ENCODE data around the gene C1QTNF9.
"Not testable (repeated sequence)": the region's sequence is repeated elsewhere in the genome, so short reads cannot be mapped to it uniquely, and the experiment has no call there.

The C1QTNF9 gene

GRCh38 chr13:24323036-24323738, 13.8 kb downstream of the C1QTNF9 start:
- DNase-seq (ENCODE audit: low read depth in 2 of 2) = no peak

- DNase-seq (ENCODE audit: low read depth in 2 of 2) = no peak
Observed at GRCh38 chr13:24323739-24324075, 14.3 kb downstream of the C1QTNF9 start.

- DNase-seq (ENCODE audit: low read depth in 2 of 2) = not testable (repeated sequence)
Observed at GRCh38 chr13:24327598-24327997, 18.2 kb downstream of the C1QTNF9 start.

- DNase-seq (ENCODE audit: low read depth in 2 of 2) = no peak
Observed at GRCh38 chr13:24328145-24328544, 18.8 kb downstream of the C1QTNF9 start.

GRCh38 chr13:24338721-24339120, 29.3 kb downstream of the C1QTNF9 start:
- no peak for DNase-seq (ENCODE audit: low read depth in 2 of 2)

- no peak for DNase-seq (ENCODE audit: low read depth in 2 of 2)
Observed at GRCh38 chr13:24339937-24340607, 30.7 kb downstream of the C1QTNF9 start.

- DNase-seq (ENCODE audit: low read depth in 2 of 2) = no peak
Observed at GRCh38 chr13:24340608-24340955, 31.2 kb downstream of the C1QTNF9 start.

GRCh38 chr13:24341439-24341838, 32.1 kb downstream of the C1QTNF9 start:
- DNase-seq (ENCODE audit: low read depth in 2 of 2) = no peak

- DNase-seq (ENCODE audit: low read depth in 2 of 2) = no peak
Observed at GRCh38 chr13:24348385-24348784, 39.0 kb downstream of the C1QTNF9 start.

- DNase-seq (ENCODE audit: low read depth in 2 of 2) = no peak
Observed at GRCh38 chr13:24348797-24349515, 39.6 kb downstream of the C1QTNF9 start.

GRCh38 chr13:24349778-24350664, 40.6 kb downstream of the C1QTNF9 start:
- DNase-seq (ENCODE audit: low read depth in 2 of 2) = not testable (repeated sequence)

- no peak for DNase-seq (ENCODE audit: low read depth in 2 of 2)
Observed at GRCh38 chr13:24351423-24351822, 42.0 kb downstream of the C1QTNF9 start.

- no peak for DNase-seq (ENCODE audit: low read depth in 2 of 2)
Observed at GRCh38 chr13:24353736-24354135, 44.4 kb downstream of the C1QTNF9 start.

- DNase-seq (ENCODE audit: low read depth in 2 of 2) = no peak
Observed at GRCh38 chr13:24355103-24355502, 45.7 kb downstream of the C1QTNF9 start.

- no peak for DNase-seq (ENCODE audit: low read depth in 2 of 2)
Observed at GRCh38 chr13:24356270-24356669, 46.9 kb downstream of the C1QTNF9 start.

- no peak for DNase-seq (ENCODE audit: low read depth in 2 of 2)
Observed at GRCh38 chr13:24356837-24357236, 47.5 kb downstream of the C1QTNF9 start.

GRCh38 chr13:24357756-24358155, 48.4 kb downstream of the C1QTNF9 start:
- no peak for DNase-seq (ENCODE audit: low read depth in 2 of 2)

GRCh38 chr13:24358836-24359235, 49.5 kb downstream of the C1QTNF9 start:
- DNase-seq (ENCODE audit: low read depth in 2 of 2) = not testable (repeated sequence)

- DNase-seq (ENCODE audit: low read depth in 2 of 2) = not testable (repeated sequence)
Observed at GRCh38 chr13:24359252-24359651, 49.9 kb downstream of the C1QTNF9 start.

- DNase-seq (ENCODE audit: low read depth in 2 of 2) = no peak
Observed at GRCh38 chr13:24360106-24360505, 50.7 kb downstream of the C1QTNF9 start.

- DNase-seq (ENCODE audit: low read depth in 2 of 2) = no peak
Observed at GRCh38 chr13:24361113-24361512, 51.7 kb downstream of the C1QTNF9 start.

- no peak for DNase-seq (ENCODE audit: low read depth in 2 of 2)
Observed at GRCh38 chr13:24361852-24362366, 52.5 kb downstream of the C1QTNF9 start.
